NCI-H187 treated with DMSO at 0.1 percent for 48 hours (cell line): ENCODE measurements around the gene THAP7.
A peak's percentile ranks its signal among the peaks of the same experiment; 100 is the strongest.
"Not testable (repeated sequence)": the region's sequence is repeated elsewhere in the genome, so short reads cannot be mapped to it uniquely, and the experiment has no call there.

Source experiments
- DNase-seq: peaks from one replicate; lab custom pipeline; 2025; lab: John Stamatoyannopoulos, UW

THAP7 gene

DNA sequence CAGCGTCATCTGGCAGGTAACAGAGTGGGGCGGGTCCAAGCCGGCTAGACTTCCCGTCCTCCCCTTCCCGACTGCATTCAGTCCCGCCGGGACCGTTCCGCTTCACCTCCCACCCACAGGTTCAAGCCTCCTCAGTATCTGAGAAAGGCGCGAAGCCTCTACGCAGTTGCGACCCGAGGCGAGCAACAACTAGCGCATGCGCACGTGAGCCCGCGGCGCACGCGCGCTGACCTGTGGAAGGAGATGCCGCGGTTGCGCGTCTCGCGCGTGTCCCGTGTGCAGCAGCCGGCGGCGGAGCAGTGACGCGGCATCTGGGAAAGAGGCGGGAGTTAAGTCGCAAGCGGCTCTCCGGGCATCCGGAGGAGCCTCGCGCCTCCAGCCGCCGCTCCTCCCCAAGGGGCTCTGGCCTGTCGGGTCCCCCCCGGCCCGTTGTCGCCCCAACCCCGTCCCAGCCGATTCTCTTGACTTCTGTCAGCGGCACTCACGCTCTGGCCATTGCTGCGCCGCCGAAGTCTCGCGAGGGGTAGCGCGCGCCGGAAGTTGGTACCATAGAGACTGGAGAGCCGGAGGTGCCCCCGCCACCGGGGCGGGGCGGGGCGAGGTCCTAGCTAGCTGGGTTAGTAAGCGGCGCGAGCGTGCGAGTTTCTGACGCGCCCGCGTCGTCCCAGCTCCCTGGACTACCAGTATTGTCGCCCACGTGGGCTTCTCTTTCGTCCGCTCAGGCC lies at the start of gene THAP7:
Gene THAP7 (minus strand): TSS at position 518 of the 725 bp plus-strand sequence. CDS start 207 bp downstream, at position 311.
- peak; percentile 58 for DNase-seq

- no peak for DNase-seq
Measured at GRCh38 chr22:21051145-21051830, 49.4 kb upstream of the THAP7 start.

DNA sequence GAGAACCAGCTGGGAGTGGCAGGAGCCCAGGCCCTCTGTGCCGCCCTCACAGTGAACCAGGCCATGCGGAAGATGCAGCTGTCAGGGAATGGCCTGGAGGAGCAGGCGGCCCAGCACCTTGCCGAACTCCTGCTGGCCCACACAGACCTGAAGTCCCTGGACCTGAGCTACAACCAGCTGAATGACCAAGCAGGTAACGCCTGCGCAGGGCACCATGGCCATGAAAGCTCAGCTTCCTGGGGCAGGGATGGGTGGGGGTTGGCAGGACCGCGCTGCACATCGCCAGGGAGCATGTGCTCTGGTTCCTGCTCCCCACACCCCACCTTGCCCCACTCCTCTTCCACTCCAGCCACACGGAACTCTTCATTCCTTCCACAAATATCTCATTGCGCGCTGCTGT lies 47.0 kb upstream of the THAP7 start:
- DNase-seq: not testable (repeated sequence)

DNA sequence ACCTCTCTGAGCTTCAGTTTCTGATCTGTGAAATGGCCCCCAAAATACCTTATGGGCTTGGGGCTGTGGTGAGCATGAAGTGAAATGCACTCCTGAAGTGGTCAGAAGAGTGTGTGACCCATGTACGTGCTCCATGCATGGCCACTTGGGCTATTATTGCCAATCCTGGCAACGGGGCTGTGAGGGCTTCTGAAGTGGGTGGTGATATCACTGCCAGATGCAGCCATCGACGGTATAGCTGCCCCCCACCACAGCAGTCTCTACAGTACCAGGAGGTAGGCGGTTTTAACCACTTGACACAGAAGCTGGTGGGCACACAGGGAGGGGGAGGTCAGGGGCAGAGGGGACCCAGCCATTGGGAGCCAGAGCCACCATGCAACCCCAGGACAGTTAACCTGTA lies 46.5 kb upstream of the THAP7 start:
- not testable (repeated sequence) for DNase-seq

DNA sequence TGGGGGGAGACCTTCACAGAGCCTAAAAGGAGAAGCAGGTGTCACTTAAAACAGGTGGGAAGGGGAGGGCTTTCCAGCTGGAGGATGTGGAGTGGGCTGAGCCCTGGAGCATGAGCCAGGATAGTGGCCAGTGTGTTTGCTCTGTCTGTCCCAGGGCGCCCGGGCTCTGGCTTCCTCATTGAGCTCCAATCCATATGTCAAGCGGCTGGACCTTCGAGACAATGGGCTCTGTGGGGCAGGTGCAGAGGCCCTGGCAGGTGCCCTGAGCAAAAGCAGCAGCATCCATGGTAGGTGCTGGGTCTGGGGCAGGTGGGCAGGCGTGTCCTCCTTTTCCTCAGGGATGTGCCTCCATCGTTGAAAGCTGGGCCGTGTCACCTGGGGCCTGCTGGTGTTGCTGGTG lies 45.8 kb upstream of the THAP7 start:
- DNase-seq: peak; percentile 25

DNA sequence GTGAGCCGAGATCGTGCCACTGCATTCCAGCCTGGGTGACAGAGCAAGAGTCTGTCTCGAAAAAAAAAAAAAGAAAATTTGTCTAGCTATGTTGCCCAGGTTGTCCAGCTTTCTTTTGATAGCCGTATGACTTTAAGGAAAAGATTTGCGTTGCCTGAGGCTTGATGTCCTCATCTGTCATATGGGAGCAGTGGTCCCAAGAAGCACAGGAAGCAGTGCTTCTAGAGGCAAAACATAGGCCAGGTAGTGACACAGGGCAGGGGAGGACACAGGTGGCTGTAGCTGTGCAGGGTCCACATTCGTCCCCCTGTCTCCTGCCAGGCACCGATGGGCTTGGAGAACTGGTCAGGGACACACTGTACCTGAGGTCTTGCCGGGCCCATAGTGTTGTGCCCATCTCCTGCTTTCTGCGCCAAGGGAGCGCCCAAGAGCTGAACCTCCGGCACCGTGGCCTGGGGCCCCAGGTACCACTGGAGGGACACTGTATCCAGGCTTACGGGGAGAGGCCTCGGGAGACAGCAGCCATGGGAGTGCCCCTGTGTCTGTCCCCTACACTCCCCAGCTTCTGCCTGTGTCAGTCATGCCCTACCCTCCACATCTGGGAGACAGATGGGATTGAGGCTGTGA lies 45.2 kb upstream of the THAP7 start:
- no peak for DNase-seq

GRCh38 chr22:21045585-21046294 lies 43.8 kb upstream of the THAP7 start, which contains the start of gene LRRC74B:
Gene LRRC74B, plus strand, starts transcription at chr22:21045946. Its CDS starts 41 bp downstream, at chr22:21045987.
- DNase-seq: peak; percentile 47

DNA sequence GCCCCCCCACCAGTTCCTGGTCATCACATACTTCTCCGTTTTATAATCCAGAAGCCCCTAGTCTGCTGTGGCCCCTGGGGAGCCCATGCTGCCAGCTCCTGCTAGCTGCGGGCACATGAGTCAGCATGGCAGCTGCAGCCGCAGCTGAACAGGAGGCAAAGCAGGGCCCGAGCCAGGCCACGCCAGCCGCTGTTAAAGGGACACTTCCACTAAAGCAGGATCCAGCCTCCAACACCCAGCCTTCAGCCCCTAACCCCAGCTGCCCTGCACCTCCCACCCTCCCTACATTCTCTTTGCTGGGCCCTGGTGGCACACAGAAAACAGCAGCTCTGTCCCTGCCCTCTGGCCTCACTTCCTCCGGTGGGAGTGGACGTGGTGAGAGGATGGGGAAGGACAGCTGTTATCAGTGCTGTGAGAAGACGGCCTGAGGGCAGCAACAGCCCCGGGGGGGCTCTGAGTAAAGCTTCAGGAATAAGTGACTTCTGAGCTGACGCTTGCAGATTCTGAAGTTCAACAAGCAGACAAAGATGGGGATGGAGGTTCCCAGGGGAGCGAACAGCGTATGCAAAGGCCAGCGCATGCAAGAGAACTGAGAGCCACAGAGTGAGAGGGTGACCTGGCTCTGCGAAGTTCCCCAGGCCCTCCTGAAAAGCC lies 43.1 kb upstream of the THAP7 start:
- DNase-seq: no peak

GRCh38 chr22:21043860-21044535 lies 42.1 kb upstream of the THAP7 start:
- no peak for DNase-seq

- DNase-seq: no peak
Measured at GRCh38 chr22:21042978-21043859, 41.3 kb upstream of the THAP7 start.

- DNase-seq: no peak
Measured at GRCh38 chr22:21041937-21042336, 40.0 kb upstream of the THAP7 start.

DNA sequence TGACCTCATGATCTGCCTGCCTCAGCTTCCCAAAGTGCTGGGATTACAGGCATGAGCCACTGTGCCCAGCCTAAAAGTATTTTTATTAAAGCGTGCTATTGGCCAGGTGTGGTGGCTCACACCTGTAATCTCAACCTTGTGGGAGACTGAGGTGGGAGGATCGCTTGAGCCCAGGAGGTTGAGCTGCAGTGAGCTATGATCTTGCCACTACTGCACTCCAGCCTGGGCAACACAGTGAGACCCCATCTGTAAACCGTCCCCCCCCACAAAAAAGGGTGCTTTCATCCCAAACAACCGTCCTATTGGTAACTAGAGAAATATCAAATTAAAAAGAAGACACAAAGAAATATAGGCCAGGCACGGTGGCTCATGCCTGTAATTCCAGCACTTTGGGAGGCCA lies 37.2 kb upstream of the THAP7 start:
- not testable (repeated sequence) for DNase-seq

DNA sequence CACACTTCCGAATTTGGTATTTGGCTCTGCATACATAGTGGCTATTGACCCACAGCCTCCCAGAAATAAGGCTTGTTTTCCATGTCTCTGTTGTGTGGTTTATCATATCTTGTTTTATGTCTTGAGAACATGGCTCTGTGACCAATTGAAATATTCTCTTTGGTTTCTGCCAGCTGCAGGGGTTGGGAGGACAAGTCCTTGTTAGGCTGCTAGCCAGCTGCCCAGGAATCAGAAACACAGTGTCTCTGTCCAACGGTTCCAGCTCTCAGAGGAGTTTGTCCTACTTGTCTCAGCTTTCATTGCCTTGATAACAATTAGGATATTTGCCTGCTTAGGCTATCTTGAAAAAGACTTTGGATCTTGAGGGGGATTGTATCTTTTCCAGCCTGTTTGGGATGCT lies 36.5 kb upstream of the THAP7 start:
- DNase-seq: no peak

- DNase-seq: no peak
Measured at GRCh38 chr22:21034989-21035388, 33.1 kb upstream of the THAP7 start.

DNA sequence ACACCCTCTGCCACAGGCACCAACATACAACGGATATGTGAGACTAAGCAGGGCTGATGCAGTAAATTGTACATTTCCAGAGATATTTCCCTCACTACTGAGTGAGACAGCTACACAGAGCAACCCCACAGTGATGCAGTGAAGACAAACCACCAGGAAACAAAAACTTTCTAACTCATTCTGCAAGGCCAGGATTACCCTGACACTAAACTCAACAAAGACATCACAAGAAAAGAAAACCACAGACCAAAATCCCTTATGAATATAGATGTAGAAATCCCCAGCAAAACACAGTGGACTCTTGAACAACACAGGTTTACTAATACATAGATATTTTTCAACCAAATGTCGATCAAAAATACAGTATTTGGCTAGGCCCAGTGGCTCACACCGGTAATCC lies 32.0 kb upstream of the THAP7 start:
- DNase-seq: no peak

- DNase-seq: no peak
Measured at GRCh38 chr22:21032868-21033688, 31.2 kb upstream of the THAP7 start.

GRCh38 chr22:21032037-21032867 lies 30.3 kb upstream of the THAP7 start, which contains the start of gene SLC7A4:
Gene SLC7A4, minus strand, starts transcription at chr22:21032561. Its CDS starts 749 bp downstream, at chr22:21031812.
- no peak for DNase-seq

DNA sequence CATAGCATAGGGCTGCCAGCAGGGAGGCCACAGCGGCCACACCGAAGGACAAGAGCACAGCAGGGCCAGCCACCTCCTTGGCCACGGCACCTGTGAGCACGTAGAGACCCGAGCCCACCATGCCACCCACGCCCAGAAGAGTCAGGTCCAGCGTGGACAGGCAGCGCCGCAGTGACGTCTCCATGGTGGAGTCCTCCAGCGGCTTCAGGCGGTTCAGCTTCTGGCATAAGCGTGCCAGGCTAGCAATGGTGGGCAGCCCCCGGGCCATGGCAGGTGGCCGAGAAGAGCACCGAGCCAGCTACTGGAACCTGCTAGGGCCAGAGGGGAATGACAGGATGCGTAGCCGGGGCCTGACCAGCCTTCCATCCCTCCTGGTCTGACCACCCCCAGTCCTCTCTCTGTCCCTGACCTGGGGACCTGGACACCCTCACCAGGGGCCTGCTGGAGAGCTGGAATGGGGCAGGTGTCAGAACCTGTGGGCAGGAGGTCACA lies 29.7 kb upstream of the THAP7 start:
- DNase-seq: no peak
